ENCODE measurements around the gene GOLGA8N.
"Not testable (repeated sequence)": the region's sequence is repeated elsewhere in the genome, so short reads cannot be mapped to it uniquely, and the experiment has no call there.

DNA sequence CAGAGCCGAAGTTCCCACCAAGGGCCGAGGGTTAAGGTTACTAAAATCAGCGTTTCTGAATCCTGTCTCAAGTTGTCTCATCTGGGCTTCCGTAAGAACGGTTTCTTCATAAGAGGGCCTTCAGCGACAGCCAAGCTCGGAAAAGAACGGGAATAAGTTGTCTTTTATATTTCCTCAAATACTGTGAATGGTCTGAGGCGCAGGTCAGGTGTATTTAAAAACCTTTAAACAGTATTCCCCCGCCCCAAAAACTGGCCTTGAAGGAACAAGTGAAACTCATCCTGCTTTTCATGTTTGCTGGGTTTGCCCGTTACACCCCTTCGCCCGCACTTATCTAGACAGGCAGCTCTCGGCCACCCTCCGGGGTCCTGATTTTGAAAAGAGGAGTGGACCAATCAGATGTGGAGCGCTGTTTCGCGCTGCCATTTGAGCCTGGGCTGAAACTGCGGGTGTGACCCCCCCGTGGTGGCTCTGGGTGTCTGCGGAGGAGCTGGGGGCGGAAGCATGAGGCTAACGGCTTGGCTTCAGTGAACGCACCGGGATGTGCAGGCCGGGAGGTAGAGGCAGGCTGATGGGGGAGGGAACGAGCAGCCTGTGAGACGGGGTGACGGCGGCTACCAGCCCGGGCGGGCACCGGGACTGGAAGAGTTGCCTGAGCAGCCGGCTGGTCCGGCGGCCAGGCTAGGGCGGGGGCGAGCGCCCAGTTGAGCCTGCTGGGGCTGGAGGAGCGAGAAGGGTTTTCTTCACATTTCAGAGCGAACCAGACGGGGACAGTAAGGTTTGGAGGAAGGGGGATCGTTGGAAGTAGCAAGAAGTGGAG, 22.0 kb downstream of the GOLGA8N start, which contains the start of gene ARHGAP11A:
- TF ChIP-seq POLR2A (IDR thresholded peaks at IDR 0.05; ENCODE audit: extremely low read depth, insufficient read length), result not testable (repeated sequence)
- TF ChIP-seq, protein P1, sequence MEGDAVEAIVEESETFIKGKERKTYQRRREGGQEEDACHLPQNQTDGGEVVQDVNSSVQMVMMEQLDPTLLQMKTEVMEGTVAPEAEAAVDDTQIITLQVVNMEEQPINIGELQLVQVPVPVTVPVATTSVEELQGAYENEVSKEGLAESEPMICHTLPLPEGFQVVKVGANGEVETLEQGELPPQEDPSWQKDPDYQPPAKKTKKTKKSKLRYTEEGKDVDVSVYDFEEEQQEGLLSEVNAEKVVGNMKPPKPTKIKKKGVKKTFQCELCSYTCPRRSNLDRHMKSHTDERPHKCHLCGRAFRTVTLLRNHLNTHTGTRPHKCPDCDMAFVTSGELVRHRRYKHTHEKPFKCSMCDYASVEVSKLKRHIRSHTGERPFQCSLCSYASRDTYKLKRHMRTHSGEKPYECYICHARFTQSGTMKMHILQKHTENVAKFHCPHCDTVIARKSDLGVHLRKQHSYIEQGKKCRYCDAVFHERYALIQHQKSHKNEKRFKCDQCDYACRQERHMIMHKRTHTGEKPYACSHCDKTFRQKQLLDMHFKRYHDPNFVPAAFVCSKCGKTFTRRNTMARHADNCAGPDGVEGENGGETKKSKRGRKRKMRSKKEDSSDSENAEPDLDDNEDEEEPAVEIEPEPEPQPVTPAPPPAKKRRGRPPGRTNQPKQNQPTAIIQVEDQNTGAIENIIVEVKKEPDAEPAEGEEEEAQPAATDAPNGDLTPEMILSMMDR (IDR thresholded peaks at IDR 0.05; ENCODE audit: low read depth, low read length), result not testable (repeated sequence)
- peak; percentile 42; the same call in 1 of the 2 replicates for TF ChIP-seq MAX (IDR thresholded peaks at IDR 0.05; ENCODE audit: low read depth, low read length)
